ENCODE results near the gene SLC46A1. TPM values are rescaled to one million over a fixed set of nuclear protein-coding genes. Genes with fewer than 3 reads are reported as not detected.

The SLC46A1 gene
- total RNA-seq, 2 donors from 2014 or later = 1.8 to 3.6 TPM

- peak overlapping the region in 1 of 2 donors; percentile 25 for H3K27ac Mint-ChIP-seq
- H3K36me3 Mint-ChIP-seq = peaks cover 0 to 16% of the 10 kb centered on the region in 2 donors
- no peak for ATAC-seq
- no peak for DNase-seq (ENCODE audit: low spot score in 2 of 2)
- H3K9me3 Mint-ChIP-seq = no peaks in the 10 kb centered on the region
Observed at GRCh38 chr17:28391401-28391800, 14.6 kb downstream of the SLC46A1 start.

- H3K9me3 Mint-ChIP-seq = no peaks in the 10 kb centered on the region
- H3K36me3 Mint-ChIP-seq = peaks cover 0 to 16% of the 10 kb centered on the region in 2 donors
- peak overlapping the region in 1 of 2 donors; percentile 25 for H3K27ac Mint-ChIP-seq
- ATAC-seq = no peak
- no peak for DNase-seq (ENCODE audit: low spot score in 2 of 2)
Observed at GRCh38 chr17:28390984-28391383, 15.0 kb downstream of the SLC46A1 start.

- no peak for ATAC-seq
- H3K27ac Mint-ChIP-seq = peak overlapping the region in 1 of 2 donors; percentile 34
- H3K36me3 Mint-ChIP-seq = peaks cover 0 to 16% of the 10 kb centered on the region in 2 donors
- no peak for DNase-seq (ENCODE audit: low spot score in 2 of 2)
- H3K9me3 Mint-ChIP-seq = no peaks in the 10 kb centered on the region
Observed at GRCh38 chr17:28390563-28390962, 15.4 kb downstream of the SLC46A1 start.

- Mint-ChIP-seq H3K36me3 (peaks cover 0 to 16% of the 10 kb centered on the region in 2 donors), H3K9me3 (no peaks in the 10 kb centered on the region), H3K27ac (peak overlapping the region; percentile 4 to 34)
- ATAC-seq = no peak
- DNase-seq (ENCODE audit: low spot score in 2 of 2) = no peak
Observed at GRCh38 chr17:28390141-28390540, 15.9 kb downstream of the SLC46A1 start.

GRCh38 chr17:28388106-28388505 lies 17.9 kb downstream of the SLC46A1 start:
- Mint-ChIP-seq H3K27ac (no peak overlapping the region), H3K9me3 (no peaks in the 10 kb centered on the region), H3K36me3 (peaks cover 0 to 15% of the 10 kb centered on the region in 2 donors)
- ATAC-seq (no peak), DNase-seq (ENCODE audit: low spot score in 2 of 2) (peak in 1 of 2 donors; percentile 30)

GRCh38 chr17:28386391-28386790 lies 19.6 kb downstream of the SLC46A1 start:
- H3K27ac Mint-ChIP-seq = no peak overlapping the region
- ATAC-seq (no peak), DNase-seq (ENCODE audit: low spot score in 2 of 2) (no peak)
- H3K9me3 Mint-ChIP-seq = no peaks in the 10 kb centered on the region
- H3K36me3 Mint-ChIP-seq = peaks cover 0 to 15% of the 10 kb centered on the region in 2 donors

- Mint-ChIP-seq H3K36me3 (peaks cover 0 to 12% of the 10 kb centered on the region in 2 donors), H3K27ac (peak overlapping the region; percentile 7 to 83), H3K9me3 (no peaks in the 10 kb centered on the region)
- ATAC-seq (peak in 1 of 2 donors; percentile 26), DNase-seq (ENCODE audit: low spot score in 2 of 2) (no peak)
Observed at GRCh38 chr17:28385406-28385805, 20.6 kb downstream of the SLC46A1 start.

- peak overlapping the region; percentile 7 to 83 for H3K27ac Mint-ChIP-seq
- peaks cover 0 to 8% of the 10 kb centered on the region in 2 donors for H3K36me3 Mint-ChIP-seq
- no peaks in the 10 kb centered on the region for H3K9me3 Mint-ChIP-seq
- DNase-seq (ENCODE audit: low spot score in 2 of 2) = no peak
- peak; percentile 23 to 58 for ATAC-seq
Observed at GRCh38 chr17:28385037-28385400, 21.0 kb downstream of the SLC46A1 start.

GRCh38 chr17:28384281-28385036 lies 21.6 kb downstream of the SLC46A1 start:
- ATAC-seq = peak; percentile 92 to 94
- peaks cover 0 to 5% of the 10 kb centered on the region in 2 donors for H3K36me3 Mint-ChIP-seq
- peak; percentile 60 to 65 for DNase-seq (ENCODE audit: low spot score in 2 of 2)
- H3K27ac Mint-ChIP-seq = peak overlapping the region; percentile 66 to 83
- no peaks in the 10 kb centered on the region for H3K9me3 Mint-ChIP-seq

- peaks cover 0 to 5% of the 10 kb centered on the region in 2 donors for H3K36me3 Mint-ChIP-seq
- no peaks in the 10 kb centered on the region for H3K9me3 Mint-ChIP-seq
- ATAC-seq (no peak), DNase-seq (ENCODE audit: low spot score in 2 of 2) (no peak)
- no peak overlapping the region for H3K27ac Mint-ChIP-seq
Observed at GRCh38 chr17:28381141-28381825, 24.7 kb downstream of the SLC46A1 start.

GRCh38 chr17:28379814-28380801 lies 25.9 kb downstream of the SLC46A1 start:
- no peak overlapping the region for H3K27ac Mint-ChIP-seq
- no peak for DNase-seq (ENCODE audit: low spot score in 2 of 2)
- peaks cover 0 to 5% of the 10 kb centered on the region in 2 donors for H3K36me3 Mint-ChIP-seq
- no peaks in the 10 kb centered on the region for H3K9me3 Mint-ChIP-seq
- no peak for ATAC-seq

- H3K9me3 Mint-ChIP-seq = no peaks in the 10 kb centered on the region
- DNase-seq (ENCODE audit: low spot score in 2 of 2) (no peak), ATAC-seq (no peak)
- peaks cover 0 to 16% of the 10 kb centered on the region in 2 donors for H3K36me3 Mint-ChIP-seq
- peak overlapping the region; percentile 82 to 94 for H3K27ac Mint-ChIP-seq
Observed at GRCh38 chr17:28372945-28373274, 33.1 kb downstream of the SLC46A1 start.

- peak; percentile 8 to 23 for ATAC-seq
- Mint-ChIP-seq H3K9me3 (no peaks in the 10 kb centered on the region), H3K27ac (peak overlapping the region; percentile 82 to 94), H3K36me3 (peaks cover 0 to 16% of the 10 kb centered on the region in 2 donors)
- DNase-seq (ENCODE audit: low spot score in 2 of 2) = peak in 1 of 2 donors; percentile 40
Observed at GRCh38 chr17:28372203-28372944, 33.6 kb downstream of the SLC46A1 start.

GRCh38 chr17:28371245-28372202 lies 34.5 kb downstream of the SLC46A1 start, which contains the start of gene SARM1:
Gene SARM1 (plus strand): TSS chr17:28371694. CDS start chr17:28372033, 339 bp downstream.
- Mint-ChIP-seq H3K27ac (peak within 1 kb of the TSS; percentile 82 to 94), H3K36me3 (peaks cover 0 to 16% of the 10 kb centered on the region in 2 donors), H3K9me3 (no peaks in the 10 kb centered on the region)
- DNase-seq (ENCODE audit: low spot score in 2 of 2) = peak; percentile 84 to 91
- ATAC-seq = peak; percentile 87 to 95

- H3K9me3 Mint-ChIP-seq = no peaks in the 10 kb centered on the region
- H3K36me3 Mint-ChIP-seq = peaks cover 0 to 16% of the 10 kb centered on the region in 2 donors
- DNase-seq (ENCODE audit: low spot score in 2 of 2) (no peak), ATAC-seq (no peak)
- peak overlapping the region in 1 of 2 donors; percentile 82 for H3K27ac Mint-ChIP-seq
Observed at GRCh38 chr17:28370744-28371103, 35.3 kb downstream of the SLC46A1 start.
